Cardiac fibroblast (primary cell): ENCODE results near the gene SCUBE1.

ENCODE experiments used
- DNase-seq, 2 donors: peaks; one replicate each; pipeline versions ENCODE4 v3.0.0 to v3.0.0-alpha.2; 2010; ENCODE audit warnings: low read depth in 2 of 2
- H3K4me3 ChIP-seq, 2 donors: replicated peaks in 1 of 2; 1 replicate in 1 of 2; 2 replicates in 1 of 2; pipeline ENCODE4 v1.5.1; 2011; ENCODE audit warnings: low read depth in 2 of 2, low read length in 2 of 2, mild to moderate bottlenecking in 2 of 2, moderate library complexity in 1 of 2
- TF ChIP-seq, protein P1 (sequence below): IDR thresholded peaks from one replicate; pipeline ENCODE4 v1.5.1; 2011; ENCODE audit warnings: low read depth, mild to moderate bottlenecking, low read length, inconsistent platforms

Gene SCUBE1

DNA sequence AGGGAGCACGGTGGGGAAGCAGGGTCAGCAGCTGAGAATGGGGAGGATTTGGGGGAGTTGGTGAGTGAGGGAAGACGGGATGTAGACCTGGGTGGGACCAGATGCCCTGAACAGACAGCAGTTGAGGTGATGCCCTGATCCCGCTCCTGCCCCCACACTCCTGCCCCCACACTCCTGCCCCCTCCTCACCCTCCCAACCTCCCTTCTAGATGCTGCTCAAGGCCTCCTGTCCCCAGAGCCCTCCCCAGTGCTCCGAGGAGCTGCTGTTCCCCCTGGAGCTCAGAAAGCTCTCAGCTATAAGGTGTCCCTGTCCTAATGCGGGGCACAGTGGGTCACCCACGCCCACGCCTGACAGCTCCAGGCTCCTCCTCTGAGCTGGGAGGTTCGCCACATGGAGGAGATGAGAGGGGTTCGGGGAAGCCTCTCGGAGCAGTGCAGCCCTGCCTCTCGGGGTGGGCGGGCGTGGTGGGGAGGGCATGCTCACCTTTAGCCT, 131.2 kb downstream of the SCUBE1 start:
- DNase-seq = no peak
- no peak overlapping the region for H3K4me3 ChIP-seq
- TF ChIP-seq, protein P1, sequence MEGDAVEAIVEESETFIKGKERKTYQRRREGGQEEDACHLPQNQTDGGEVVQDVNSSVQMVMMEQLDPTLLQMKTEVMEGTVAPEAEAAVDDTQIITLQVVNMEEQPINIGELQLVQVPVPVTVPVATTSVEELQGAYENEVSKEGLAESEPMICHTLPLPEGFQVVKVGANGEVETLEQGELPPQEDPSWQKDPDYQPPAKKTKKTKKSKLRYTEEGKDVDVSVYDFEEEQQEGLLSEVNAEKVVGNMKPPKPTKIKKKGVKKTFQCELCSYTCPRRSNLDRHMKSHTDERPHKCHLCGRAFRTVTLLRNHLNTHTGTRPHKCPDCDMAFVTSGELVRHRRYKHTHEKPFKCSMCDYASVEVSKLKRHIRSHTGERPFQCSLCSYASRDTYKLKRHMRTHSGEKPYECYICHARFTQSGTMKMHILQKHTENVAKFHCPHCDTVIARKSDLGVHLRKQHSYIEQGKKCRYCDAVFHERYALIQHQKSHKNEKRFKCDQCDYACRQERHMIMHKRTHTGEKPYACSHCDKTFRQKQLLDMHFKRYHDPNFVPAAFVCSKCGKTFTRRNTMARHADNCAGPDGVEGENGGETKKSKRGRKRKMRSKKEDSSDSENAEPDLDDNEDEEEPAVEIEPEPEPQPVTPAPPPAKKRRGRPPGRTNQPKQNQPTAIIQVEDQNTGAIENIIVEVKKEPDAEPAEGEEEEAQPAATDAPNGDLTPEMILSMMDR = no peak

DNA sequence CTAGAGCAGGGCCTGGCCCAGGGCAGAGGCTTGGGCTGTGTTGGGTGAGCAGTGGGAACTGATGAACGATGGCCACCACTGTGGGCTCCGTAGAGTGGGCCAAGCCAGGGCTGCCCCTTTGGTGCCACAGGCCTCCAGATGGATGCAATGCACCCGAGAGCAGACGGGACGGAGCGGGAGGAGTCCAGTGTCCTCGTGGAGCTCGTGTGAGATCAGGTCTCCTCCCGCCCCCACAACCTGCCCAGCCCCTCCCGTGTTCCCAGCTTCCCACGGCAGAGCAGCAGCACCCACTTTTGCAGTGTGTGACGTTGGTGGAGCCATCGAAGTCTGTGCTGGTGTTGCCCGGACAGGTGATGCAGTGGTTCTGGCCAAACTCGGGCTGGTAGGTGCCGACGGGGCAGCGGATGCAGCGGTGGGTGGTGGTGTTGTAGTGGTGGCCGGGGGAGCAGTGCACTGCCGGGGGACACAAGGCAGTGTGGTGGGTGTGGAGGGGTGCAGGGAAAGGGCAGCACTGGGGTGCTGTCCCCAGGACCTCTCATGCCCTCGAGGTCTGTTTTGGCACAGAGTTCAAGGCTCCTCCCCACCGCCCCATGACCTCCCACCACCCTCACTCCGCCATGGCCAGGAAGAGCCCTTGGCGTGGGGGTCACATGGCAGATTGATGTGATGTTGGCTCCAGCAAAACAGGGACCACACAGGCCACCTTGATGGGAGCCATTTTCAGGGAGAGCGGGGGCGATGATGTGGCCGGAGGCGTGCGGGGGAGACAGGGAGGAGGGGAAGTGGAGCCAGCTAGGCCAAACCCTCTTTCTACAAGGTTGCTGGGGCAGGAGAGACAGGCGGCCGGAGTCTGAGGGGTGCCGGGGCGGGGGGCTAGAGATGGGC, 132.3 kb downstream of the SCUBE1 start:
- TF ChIP-seq, protein P1 = no peak
- no peak overlapping the region for H3K4me3 ChIP-seq
- no peak for DNase-seq

DNA sequence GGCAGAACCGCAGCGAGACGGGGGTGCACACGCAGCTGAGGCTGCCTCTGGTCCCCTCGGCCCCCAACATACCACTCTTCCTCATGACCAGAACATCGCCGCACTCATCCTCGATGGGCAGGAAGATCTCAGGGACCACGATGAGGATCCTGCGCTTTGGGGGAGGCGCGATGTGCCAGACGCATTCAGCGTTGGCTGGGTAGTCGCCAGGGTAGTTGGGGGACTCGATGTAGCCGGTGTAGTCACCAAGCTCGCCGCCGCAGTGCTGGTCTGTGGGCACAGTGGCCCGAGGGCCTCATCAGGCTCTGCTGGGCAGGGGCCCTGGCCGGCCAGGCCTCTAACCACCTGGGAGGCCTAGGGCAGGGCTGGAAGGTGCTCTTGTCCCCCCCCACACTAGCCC, 133.2 kb downstream of the SCUBE1 start:
- DNase-seq = no peak
- TF ChIP-seq, protein P1 = no peak
- no peak overlapping the region for H3K4me3 ChIP-seq

DNA sequence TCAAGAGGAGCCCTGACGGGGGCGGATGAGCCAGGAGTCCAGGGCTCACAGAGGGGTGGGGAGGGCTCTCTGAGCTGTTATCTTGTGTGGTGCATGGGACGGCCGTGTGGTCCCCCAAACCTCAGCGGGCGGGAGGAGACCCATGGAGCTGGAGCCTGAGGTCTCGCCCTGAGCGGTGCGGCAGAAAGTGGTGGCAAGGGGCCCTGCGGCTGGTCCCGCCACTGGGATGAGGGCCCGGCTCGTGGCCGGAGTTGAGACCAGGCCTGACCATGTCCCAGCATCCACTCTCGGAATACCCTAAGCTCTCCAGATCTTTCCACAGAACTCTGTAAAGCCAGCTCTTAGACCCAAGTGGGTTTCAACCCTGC, 133.7 kb downstream of the SCUBE1 start:
- TF ChIP-seq, protein P1 = no peak
- no peak overlapping the region for H3K4me3 ChIP-seq

DNA sequence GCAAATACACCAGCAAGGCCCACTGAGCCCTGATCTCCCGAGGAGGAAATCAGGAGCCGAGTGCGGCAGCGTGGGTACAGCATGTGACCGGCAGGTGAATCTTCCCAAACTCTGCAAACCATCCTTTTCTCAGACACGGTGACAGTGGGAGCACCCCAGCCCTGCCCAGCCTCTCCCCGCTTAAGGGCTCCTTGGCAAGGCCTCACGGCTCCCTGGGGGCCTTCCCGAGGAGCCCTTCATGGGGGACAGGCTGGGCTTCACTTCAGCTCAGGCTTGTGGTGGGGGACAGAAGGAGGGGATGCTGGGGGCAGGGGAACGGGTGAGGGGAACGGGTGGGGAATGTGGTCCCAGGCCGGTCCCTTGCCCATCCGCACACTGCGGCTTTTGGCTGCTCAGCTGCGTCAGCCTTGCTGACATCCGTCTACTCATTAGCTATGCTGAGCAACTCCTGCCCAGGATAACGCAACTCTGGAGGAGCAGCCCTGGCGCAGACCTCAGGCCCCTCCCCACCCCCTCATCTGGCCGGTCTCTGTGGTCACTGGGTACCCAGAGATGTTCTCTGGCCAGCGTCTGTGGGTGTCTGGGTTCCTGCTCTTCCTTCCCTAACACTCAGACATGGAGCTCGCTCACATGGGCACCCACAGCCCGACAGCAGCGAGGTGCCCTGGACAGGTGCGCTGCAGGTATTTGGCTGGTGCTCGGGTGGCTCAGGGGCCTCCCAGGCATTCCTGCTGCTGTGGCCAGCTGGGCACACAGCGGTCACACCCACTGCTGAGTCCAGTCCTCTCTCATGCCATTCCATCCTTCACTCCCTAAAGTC, 134.3 kb downstream of the SCUBE1 start:
- TF ChIP-seq, protein P1 = no peak
- H3K4me3 ChIP-seq = no peak overlapping the region
- DNase-seq = no peak

More for the DNA sequence above, 133.7 kb downstream of the SCUBE1 start:
- no peak for DNase-seq

DNA sequence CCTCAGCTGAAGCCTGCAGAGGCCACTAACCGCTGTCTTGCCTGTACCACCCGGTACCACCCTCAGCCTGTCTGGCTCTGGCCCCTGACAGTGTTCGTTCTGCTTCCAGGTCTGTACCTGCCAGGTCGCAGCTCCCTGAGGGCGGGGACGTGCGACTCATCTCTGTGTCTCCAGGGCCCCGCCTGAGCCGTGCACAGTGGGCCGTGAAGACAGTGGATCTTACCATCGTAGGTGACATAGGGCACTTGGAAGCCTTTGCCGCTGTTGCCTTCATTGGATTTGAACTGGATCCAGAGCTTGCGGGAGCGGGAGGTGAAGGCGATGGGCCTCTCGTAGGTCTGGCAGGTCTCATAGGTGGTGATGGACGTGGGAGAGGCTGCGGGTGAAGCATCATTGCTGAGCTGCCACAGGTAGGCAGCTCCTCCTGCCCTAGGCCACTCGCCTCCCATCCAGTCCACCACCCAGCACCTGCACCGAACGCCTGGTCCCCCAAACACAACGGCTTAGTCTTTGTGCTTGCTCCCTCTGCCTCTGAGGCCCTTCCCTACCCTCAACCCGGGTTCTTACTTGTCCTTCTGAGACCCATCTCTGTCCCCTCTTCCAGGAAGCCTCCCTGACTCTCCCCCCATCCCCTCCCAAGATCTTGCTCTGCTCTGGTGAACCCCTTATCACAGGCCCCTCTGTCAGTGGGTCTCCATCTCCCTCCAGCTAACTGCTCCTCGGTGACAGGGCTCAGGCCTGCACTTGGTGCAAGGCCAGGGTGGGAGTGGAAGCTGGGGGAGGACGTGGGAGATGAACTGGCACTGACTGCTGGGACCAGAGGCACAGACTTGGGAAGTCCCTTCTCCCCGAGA, 135.1 kb downstream of the SCUBE1 start:
- no peak overlapping the region for H3K4me3 ChIP-seq
- TF ChIP-seq, protein P1 = no peak
- no peak for DNase-seq
